ENCODE measurements around the gene LHX6.
A peak's percentile ranks its signal among the peaks of the same experiment; 100 is the strongest.

LHX6 gene

DNA sequence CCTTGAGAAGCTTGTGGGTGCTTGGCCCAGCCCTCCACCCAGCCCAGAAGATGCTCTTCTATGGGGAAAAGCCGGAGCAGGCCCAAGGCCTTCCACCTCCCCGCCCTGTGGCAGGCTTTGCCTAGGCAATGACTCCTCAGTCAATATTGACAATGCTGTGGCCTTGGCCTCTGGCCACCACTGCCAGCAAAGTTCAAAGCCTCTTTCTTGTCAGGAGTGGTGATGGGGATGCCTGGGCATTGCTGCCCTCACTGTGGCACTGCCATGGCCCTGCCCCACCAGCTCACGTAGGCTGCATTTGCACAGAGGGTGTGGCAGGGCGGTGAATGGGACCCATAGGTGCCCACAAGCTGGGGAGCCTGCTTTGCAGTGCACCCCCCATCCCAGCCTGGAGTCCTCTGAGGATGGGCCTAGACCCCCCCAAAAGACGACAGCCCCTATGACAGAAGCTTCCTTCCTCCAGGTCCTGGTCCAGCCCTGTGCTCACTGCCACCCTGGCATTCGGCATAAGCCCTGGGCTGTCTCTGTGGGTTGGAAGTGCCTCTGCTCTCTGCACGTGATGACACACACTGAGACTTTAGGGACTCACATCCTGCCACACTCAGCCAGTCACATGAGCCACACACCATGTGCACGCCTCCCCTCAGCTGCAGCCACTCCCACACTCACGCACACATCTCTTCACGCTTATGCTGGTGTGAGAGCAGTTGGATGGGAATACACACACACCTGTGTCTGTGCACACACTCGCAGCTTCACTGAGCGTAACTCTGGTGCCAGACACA, 38.0 kb downstream of the LHX6 start:
- no peak for DNase-seq

GRCh38 chr9:122188369-122188768, 40.4 kb downstream of the LHX6 start:
- DNase-seq = no peak

DNA sequence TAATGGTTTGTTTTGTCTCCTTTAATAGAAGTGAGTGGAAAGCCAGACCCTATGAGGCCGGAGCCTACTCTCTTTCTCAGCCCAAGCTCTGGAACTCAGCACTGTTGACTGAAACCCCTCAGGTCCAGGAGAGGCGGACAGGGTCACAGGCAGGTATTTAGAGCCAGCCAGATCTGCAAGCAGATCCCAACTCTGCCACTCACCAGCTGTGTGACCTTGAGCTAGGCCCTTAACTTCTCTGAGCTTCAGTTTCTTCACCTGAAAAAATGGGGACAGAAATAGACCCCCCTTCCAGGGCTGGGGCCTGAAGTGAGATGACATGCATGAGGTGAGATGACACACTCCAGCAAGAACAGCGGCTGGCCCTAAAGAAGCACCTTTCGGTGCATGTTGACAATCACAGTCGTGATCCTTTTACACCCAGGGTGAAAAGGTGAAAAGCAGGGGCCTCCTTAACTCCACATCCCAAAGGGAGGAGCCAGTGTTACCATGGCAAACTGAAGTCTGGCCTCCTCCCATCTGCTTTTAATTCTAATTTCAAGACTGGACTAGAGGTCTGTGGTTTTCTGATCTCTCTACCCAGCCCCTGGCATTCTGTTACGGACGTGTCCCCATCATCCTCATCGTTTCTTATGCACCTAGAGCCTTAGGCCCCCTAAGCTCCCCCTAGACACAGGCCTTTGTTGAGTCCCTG, 41.8 kb downstream of the LHX6 start:
- DNase-seq = no peak

DNA sequence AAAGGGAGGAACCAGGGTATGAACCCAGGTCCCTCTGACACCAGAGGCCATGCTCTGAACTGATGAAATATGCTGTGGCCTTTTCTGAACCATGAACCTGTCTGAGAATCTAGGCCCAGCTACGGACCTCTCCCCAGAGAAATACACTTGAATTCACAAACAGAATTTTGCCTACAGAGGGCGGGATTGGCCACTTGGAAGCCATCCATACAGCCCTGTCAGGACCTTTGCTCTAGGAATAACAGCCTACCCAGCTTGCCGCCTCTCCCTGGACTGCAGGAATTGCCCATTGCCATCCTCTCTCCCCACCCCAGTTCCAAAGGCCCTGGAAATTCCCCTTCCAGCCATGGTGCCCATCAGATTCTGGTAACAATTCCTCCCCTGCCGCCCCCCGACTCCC, 42.5 kb downstream of the LHX6 start:
- DNase-seq = no peak

- DNase-seq = no peak
Observed at GRCh38 chr9:122184551-122184950, 44.2 kb downstream of the LHX6 start.

DNA sequence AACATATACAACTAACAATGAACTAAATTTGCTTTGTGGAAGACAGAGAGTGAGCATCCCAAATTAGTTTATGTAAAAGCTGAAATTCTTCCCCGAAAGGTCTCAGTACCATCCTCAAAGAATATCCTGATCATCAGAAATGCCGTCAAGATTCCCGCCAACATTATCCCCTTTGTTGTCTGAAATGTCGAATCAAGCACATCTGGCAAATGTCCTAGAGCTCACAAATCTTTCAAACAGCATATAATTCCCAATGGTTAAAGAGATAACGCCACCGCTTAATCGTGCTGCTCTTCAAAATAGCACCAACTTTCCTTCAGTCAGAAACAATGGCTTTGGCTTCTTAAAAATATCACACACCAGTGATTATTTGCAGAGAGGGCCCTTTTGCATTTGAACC, 45.3 kb downstream of the LHX6 start:
- DNase-seq = no peak

DNA sequence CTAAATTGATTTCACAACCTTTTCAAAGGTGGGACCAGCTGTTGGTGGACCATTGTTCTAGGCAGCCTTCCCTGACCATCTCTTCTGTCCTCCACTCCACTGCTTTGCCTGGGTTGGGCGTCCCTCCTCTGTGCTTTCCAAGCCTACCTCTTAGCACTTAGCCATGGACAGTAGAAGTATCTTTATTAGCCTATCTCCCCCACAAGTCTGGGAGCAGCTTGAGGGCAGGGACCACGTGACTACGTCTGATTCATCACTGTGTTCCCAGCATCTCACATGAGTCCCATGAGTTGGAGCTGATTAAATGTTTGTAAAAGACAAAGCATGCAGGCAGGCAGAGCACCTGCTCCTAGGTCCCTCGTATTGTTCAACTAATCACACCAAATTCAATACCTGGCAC, 48.1 kb downstream of the LHX6 start:
- DNase-seq = no peak

DNA sequence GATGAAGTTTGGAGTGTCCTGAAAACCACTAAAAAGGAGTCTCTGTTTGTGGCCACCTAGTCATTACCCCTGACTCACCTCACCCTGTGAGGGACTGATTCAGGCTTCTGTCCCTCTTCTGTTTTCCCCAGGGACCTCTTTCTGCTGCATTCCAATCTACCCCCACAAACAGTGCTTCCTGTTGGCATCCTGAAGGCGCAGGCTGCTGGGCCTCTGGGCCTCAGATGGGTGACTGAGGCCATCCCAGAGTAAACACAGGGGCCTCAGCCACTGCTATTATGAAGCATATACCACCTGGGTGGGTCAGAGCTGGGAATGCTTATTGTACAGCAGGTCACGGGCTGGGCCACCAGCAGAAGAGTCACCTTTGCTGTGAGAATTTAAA, 49.1 kb downstream of the LHX6 start:
- DNase-seq = no peak

GRCh38 chr9:122179054-122179689, 49.6 kb downstream of the LHX6 start:
- DNase-seq = no peak

DNA sequence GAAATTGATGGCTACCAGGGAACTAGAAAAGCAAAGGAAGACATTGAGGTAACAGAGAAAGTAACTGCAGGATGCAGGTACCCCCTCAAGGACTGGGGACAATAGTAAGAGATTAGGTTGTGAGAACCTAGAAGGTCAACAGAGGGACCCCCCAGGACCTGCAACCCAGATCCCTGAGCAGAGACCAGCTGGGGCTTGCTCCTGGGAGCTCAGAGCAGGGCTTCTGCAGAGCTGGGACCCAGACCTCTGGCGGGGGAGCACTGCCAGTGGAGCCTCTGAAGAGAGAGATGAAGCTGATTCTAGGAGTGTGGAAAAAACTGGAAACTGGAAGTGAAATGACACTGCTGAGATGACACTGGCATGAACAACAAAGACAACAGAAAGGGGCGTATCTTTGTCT, 51.8 kb downstream of the LHX6 start:
- no peak for DNase-seq

- no peak for DNase-seq
Observed at GRCh38 chr9:122173670-122174069, 55.1 kb downstream of the LHX6 start.

DNA sequence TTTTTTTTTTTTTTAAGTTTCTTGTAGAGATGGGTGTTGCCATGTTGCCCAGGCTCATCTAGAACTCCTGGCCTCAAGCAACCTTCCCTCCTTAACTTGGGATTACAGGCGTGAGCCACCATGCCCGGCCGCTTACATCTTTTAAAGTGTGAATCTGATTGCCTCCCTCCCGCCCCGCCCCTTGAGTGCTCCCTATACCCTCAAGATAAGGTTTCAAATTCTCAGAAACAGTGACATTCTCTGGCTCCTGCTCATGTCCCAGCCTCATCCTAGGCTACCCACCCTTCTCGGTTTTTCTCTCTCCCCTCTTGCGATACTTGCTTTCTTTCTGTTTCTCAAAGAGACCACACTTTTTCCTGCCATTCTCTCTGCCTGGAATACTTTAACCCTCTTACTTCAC, 56.6 kb downstream of the LHX6 start:
- no peak for DNase-seq

DNA sequence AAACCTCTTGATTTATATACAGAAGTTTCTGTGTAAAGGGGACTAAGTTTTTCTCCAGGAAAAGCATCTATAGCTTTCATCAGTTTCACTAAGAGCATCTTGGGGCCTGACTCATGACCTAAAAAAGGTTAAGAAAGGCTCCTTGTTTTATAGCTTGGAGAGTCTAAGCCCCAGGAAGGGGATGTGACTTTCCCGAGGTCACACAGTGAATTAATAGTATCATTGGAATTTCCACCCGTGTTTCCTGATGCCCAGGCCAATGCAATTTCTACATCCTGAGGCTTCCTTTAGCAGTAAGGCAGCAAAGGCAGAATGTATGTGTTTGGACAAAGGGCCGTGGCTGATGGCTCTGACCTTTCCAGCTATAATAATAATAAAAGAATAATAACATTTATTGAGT, 60.4 kb downstream of the LHX6 start:
- no peak for DNase-seq

GRCh38 chr9:122164286-122164685, 64.5 kb downstream of the LHX6 start:
- DNase-seq = no peak

DNA sequence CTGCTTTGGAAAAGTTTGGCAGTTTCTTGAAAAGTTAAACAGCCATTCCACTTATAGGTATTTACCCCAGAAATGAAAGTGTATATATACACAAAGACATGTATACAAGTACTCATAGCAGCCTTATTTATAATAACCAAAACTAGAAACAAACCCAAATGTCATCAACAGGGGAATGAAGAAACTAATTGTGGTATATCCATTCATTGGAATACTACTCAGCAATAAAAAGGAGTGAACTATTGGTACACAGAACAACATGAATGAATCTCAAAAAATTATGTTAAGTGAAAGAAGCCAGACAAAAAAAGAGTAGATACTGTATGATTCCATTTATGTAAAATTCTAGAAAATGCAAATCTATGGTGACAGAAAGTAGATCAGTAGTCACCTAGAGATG, 66.3 kb downstream of the LHX6 start:
- no peak for DNase-seq

DNA sequence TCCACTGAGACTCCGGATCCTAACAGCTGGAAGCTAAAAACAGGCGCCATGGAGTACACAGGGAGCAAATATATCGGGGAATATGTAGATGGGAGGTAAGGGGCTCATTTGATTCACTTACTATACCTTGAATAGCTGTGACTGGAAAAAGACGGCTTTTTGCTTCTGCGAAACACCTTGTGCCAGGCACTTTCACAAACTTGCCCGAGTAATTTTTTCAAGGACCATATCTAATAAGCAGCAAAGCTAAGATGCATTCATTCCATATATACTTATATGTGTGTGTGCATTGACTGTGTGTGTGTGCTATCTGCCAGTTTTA, 68.9 kb downstream of the LHX6 start:
- no peak for DNase-seq

GRCh38 chr9:122159026-122159924, 69.5 kb downstream of the LHX6 start, which contains the start of the genes MORN5 and NDUFA8:
TSS of gene MORN5 (plus strand) at chr9:122159908. CDS start at chr9:122159973, 65 bp downstream.
TSS of gene NDUFA8 (minus strand) at chr9:122159779. CDS start at chr9:122159677, 102 bp downstream.
- peak; percentile 93 for DNase-seq

DNA sequence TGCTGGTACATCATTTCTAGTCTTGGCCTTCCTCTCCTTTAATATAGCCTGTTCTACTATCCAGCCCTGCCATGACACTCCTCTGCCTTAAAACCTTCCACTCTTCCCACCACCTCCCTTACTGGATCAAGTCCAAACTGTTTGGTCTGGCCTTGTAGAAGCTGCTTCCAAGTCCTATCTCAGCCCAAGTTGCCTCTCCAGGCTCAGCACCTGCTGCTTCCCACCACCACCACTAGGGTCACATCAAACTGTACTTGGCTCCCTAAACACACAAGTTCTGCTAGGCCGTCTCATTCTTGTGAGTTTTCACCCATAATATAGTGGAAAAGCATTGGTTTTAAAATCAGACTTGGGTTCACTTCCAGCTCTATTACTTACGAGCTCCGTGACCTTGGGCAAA, 70.6 kb downstream of the LHX6 start:
- DNase-seq = peak; percentile 23

DNA sequence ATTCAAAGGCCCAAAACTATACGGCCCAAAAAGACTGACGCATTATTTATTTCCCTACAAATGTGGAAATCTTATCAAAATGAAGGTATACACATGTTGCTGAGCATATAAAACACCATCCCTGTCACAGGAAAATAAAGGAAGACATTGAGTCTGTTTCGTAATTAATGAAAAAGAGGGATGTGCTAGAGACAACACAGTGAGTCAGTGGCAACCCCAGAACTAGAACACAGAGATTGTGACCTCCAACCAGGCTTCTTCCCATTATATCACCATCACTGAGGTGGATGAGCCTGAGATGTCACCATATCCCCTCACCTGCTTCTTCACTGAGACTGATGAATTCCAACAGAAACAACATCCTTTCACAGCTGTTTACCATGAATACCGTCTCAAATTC, 73.0 kb downstream of the LHX6 start:
- DNase-seq = no peak

Measured in NCI-H510A treated with DMSO at 0.1 percent for 48 hours (cell line).